GM18508 (cell line): ENCODE data around the gene REPS1.
"Not testable (repeated sequence)": the region's sequence is repeated elsewhere in the genome, so short reads cannot be mapped to it uniquely, and the experiment has no call there.

Experiments
- ATAC-seq: cut with Tn5 transposase; IDR thresholded peaks from one replicate; pipeline ENCODE4 v1.9.1; 2021; ENCODE audit warnings: moderate number of reproducible peaks; ENCODE audit not compliant: insufficient read depth, unreplicated experiment

The REPS1 gene, protein sequence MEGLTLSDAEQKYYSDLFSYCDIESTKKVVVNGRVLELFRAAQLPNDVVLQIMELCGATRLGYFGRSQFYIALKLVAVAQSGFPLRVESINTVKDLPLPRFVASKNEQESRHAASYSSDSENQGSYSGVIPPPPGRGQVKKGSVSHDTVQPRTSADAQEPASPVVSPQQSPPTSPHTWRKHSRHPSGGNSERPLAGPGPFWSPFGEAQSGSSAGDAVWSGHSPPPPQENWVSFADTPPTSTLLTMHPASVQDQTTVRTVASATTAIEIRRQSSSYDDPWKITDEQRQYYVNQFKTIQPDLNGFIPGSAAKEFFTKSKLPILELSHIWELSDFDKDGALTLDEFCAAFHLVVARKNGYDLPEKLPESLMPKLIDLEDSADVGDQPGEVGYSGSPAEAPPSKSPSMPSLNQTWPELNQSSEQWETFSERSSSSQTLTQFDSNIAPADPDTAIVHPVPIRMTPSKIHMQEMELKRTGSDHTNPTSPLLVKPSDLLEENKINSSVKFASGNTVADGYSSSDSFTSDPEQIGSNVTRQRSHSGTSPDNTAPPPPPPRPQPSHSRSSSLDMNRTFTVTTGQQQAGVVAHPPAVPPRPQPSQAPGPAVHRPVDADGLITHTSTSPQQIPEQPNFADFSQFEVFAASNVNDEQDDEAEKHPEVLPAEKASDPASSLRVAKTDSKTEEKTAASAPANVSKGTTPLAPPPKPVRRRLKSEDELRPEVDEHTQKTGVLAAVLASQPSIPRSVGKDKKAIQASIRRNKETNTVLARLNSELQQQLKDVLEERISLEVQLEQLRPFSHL

DNA sequence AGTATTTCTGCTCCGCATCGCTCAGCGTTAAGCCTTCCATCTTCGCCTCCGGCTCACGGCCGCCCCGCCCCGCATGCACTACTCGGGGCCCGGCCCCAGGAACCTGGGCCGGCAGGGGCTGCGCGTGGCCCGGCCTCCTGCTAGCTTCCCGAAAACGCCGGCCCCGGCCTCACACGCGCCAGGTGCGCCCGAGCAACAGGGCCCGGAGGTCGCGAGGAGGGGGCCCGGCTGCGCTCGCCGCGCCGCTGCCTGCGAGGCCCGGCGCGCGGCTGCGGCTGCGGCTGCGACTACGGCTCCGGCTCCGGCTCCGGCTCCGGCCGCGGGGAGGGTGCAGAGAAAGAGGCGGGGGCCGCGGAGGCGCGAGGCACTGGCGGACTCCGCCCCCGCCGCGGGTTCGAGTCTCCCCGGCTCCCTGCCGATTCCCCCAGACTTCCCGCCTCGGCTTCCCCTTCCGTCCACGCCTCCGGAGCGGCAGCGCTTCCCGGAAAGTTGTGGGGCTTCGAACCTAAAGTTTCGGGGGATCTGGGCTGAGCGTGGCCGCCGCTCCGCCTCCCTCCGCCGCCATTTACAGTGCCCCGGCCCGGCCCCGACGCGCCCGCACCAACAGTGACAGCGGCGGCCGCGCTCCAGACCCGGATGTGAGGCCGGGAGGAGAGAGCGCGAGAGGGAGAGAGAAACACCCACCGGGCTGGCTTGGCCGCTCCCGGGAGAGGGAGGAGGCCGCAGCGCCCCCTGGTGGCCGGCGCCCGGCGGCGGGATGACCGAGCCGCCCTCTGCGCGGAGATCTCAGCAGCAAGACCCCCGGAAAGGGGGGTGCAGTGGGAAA lies at the start of gene REPS1:
Gene REPS1, minus strand, starts transcription at position 611 of the 826 bp plus-strand sequence. Its CDS starts 571 bp downstream, at position 40.
- peak; percentile 69 for ATAC-seq

DNA sequence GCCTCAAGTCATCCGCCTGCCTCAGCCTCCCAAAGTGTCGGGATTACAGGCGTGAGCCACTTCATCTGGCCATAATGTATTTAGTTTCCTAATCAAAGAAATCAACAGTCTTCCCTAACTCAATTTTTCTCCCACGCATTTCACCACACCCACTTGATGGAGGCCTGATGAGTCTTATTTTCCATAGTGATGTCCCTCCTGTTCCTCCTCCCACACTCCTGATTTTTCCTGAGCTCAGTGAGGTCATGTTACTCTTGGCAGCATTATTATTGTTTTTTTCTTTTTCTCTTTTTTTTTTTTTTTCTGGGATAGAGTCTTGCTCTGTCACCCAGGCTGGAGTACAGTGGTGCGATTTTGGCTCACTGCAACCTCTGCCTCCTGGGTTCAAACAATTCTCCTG lies 49.4 kb upstream of the REPS1 start:
- ATAC-seq: no peak

DNA sequence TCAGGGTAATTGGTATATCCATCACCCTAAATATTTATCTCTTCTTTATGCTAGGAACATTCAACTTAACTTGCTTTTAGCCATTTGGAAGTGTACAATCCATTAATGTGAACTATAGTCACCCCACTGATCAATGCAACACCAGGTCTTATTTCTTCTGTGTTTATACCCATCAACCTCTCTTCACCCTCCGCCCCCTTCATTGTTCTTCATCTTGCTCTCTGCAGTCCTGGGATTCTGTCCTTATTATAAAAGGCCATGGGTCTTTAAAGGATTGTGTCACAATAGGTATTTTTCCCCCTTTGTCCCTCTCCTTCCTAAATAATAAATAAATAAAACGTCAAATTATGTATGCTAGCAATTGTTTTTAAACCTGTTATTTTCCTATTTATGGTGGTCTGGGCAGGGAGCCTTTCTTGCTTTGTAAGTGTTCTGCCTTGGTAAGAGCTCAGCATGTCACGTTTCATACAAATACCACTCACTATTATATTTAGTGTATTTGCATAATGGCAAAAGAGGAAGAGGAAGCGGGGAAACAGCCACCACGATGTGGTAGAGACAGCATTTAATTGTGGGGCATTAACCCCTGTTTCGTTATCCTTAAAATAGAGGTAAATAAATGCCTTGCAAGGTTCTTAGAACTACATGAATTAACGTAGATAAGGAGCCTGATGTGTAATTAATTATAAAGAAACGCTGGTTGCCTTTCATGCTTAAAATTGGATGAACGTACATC lies 42.3 kb upstream of the REPS1 start:
- ATAC-seq: peak; percentile 46

DNA sequence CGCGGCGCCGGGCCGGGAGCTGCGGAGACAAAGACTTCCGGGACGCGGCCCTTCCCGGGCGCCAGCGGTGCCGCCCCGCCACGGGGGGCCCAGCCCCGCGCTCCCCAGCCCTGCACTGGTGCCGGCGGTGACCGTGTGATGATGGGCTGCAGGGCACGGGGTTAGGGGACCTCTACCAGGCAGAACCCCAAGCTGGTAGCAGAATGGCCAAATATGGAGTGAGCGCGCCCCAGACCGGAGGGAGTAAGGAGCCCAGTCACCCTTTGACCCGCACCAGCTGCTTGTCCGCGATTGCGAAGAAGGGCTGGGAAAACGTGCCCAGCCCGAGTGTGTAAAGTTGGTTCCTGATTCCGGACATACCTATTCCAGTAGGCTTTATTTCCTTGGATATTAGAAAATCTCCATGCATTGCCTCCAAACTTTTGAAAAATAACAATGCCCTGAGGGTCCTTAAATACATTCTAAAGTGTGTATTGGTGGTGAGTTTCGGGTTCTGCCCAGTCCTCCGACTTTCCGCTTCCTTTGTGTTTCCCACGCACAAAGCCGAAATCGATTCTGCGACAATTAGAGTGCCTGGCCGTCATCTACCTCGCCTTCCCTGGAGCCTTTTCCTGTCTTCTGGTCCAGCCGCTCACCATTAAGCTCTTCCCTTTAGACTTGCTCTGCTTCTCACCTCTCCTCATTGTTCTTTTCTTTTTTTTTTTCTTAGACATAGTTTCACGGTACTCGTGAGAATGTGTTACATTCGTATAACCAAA lies 41.6 kb upstream of the REPS1 start:
- ATAC-seq: peak; percentile 26

DNA sequence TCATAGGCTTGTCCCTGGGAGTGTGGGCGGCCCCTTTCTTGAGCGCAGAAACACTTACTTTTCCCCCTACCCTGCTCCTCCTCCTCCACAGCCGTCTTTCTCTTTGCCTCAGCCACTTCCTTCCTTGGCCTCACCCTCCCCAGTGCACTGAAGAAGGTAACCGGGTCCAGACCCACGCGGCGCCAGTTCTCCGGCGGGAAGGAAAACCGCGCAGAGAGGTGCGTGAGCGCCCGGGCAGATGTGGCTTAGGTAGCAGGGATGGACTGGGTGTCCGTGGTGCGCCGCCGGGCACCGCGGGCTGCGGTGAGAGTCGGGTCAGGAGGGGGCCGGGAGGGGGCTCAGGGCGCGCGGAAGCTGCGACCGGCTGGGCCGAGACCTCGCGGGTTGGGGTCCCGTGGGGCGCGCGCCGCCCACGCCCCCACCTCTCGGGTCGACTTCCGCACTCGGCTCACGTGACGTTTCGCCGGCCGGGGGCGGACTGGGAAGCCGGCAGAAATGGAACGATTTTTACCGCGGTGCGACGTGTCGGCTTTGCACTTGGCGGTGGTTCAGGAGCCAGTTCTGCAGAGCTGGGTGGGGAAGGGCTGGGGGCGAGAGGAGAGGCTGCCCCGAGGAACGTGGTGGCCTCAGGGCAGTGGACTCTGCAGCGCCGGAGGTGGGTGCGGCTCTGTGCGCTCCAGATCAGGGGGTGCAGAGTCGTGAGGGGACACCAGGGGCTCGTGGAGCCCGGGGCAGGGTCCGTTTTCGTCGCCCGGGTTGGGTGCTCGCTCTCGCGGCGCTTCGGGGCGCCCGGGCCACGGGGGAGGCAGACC lies 40.8 kb upstream of the REPS1 start, which contains the start of gene ABRACL:
Gene ABRACL, plus strand, starts transcription at position 88 of the 812 bp plus-strand sequence. CDS start 5,416 bp downstream, outside the sequence.
- ATAC-seq: peak; percentile 11

DNA sequence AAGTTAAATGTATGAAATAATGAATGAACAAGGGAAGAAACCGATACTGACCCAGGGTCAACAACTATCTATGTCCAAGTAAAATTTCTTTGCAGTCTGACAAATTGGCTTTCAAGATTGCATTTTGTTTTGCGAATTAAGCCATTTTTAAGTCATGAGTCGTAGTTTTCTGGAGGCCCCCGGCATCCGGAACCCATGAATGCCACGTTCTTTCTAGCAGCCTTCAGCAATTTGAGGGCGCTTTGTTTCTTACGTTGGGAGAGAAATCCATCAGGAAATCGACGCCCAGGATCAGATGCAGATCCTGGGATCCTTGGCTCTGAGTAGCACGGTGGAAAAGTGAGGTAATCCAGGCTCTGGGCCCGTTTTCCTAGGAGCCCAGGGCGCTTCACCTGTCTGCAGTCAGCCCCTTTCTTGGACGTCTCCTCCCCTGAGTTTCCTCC lies 40.2 kb upstream of the REPS1 start:
- peak; percentile 37 for ATAC-seq

DNA sequence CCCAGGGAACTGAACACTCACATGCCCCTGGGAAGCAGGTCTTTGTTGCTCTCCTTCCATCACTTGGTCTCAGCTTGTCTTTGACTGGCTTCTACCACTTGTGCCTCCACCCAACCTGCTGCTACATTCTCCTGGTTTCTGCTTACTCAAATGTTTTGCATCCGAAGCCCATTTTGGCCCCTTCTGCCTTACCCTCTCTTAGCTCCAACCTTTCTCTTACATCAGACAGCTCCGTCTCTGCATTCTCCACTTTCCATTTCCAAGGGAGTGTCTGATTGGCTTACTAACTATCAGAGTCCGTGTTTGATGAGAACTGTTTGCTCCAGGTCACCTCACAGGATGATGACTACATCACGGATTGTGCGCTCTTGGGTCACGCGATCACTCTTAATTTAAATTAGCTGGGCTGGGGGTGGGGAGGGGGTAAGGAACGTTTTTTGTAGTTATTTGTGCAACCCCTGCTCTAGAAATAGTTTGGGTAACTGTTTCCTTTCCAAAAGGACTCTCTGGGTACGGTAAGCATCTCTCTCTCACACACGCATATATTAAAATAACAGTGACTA lies 39.6 kb upstream of the REPS1 start:
- no peak for ATAC-seq

DNA sequence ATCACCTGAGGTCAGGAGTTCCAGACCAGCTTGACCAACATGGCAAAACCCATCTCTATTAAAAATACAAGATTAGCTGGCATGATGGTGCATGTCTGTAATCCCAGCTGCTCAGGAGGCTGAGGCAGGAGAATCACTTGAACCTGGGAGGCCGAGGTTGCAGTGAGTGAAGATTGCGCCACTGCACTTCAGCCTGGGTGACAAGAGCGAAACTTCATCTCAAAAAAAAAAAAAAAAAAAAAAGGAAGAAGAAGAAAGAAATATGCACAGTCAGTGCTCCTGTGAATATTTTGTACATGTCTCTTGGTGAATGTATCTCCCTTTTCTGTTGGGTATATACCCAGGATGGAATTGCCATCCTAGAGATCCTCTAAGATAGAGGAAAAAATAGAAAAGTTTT lies 37.4 kb upstream of the REPS1 start:
- ATAC-seq: not testable (repeated sequence)

DNA sequence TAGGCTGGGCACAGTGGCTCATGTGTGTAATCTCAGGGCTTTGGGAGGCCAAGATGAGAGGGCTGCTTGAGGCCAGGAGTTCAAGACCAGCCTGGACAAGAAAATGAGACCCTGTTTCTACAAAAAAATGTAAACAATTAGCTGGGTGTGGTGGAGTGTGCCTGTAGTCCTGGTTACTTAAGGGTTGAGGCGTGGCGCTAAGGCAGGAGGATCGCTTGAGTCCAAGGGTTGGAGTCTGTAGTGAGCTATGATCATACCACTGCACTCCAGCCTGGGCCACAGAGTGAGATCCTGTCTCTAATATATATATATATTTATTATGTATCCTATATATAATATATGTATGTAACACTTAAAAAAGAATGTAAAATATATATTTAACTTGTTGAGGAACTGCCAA lies 32.6 kb upstream of the REPS1 start:
- no peak for ATAC-seq

DNA sequence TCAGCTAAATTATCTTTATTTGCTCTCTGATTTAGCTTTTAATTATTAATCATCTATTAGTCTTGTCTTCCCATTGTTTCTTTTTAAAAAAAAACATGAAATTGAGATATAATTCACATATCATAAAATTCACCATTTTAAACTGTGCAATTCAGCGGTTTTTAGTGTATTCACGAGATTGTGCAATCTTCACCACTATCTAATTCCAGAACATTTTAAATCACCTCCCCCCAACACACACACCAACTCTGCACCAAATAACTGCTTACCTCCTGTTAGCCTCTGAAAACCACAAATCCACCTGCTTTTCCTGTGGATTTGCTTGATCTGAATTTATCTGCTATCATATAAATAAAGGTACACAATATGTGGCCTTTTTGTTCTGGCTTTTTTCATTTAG lies 31.7 kb upstream of the REPS1 start:
- ATAC-seq: no peak

DNA sequence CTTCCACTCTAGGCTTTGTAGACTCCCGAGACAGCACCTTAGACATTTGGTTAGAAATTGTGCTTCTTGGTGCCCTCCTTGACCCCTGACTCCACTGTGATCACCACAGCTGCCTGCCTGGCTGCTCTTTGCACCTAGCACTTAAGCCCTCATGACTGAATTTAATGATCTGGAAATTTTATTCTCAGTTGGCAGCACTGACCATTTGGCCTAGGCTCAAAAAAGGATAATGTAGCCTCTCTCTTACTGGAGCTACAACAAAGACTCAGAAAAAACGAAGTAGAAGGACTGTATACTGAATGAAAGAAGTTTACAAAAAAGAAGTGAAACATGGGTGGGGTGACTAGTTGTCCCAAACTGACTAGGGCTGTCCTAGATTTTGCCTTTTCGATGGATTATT lies 29.2 kb upstream of the REPS1 start:
- no peak for ATAC-seq

DNA sequence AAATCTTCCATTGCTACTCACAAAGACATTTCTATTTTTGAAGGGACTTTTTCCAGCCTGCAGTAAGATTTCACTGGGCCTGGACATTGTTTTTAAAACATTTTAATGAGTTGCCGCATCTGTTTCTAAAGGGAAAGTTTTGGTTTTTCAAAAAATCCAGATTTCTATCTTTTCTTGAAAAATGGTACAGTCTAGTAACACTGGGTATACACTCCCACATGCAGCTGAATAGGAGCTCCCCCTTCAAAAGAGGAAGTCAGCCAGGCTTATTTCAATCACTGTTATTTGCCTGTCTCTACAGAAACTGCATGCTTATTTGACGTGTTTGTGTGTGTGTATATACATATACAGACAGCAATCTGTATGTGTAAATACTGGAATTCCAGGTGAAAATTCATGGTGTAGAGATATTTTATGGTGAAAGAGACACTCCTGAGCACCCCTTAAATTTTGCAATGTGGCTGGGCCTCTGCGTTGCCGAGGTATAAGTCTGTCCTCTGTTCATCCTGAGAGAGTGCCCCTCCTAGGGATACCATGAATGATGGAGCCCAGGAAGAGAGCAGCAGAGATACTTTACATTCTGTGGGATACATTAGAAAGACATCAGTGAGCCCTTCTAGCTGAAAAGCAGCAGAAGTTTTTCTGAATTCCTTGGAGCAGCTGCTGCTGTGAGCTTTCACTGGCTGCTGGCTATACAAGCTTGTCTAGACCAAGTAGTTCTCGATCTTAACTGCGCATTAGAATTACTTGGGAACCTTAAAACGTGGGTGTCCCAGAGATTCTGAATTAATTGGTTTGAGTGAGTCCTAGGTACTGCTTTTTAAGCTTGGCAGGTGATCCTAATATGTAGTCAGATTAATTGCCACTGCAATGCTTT lies 28.5 kb upstream of the REPS1 start:
- ATAC-seq: peak; percentile 72

DNA sequence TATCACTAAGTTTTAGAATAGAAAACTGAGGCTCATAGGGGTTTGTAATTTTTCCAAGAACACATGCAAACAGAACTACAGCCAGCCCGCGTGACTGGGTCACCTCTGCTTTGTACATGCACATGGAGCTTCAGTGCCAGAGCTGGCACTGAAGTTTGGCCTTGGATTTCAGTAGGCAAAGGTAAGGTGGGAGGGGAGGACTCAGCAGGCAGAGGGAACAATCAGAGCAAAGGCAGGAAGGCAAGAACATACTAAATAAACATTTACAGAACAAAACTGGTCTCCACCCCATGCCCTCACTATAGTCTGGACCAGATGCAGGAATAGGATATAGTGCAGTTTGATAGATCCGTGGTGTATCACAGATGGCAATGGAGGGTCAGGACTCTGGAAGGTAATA lies 26.9 kb upstream of the REPS1 start:
- ATAC-seq: no peak

DNA sequence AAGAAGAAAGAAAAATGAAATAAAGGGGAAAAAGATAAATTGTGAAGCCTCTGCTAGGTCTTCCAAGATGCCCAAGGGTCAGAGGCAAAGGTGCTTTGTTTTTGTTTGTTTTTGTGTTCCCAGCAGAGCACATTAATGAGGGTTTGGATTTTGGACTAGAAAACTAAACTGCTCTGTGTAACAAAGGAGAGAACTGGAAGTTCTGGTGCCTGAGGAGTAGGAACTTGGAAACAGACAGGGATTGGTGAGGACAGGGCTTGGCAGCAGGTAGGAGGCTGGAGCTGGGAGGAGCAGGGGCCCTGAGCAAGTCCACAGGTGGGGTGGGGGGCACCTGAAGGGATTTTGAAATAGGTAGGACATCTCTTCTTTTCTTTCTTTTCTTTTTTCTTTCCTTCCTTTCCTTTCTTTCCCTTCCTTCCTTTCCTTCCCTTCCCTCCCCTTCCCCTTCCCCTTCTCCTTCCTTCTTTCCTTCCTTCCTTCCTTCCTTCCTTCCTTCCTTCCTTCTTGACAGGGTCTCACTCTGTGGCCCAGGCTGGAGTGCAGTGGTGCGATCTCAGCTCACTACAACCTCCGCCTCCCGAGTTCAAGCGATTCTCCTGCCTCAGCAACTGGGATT lies 25.2 kb upstream of the REPS1 start:
- no peak for ATAC-seq

DNA sequence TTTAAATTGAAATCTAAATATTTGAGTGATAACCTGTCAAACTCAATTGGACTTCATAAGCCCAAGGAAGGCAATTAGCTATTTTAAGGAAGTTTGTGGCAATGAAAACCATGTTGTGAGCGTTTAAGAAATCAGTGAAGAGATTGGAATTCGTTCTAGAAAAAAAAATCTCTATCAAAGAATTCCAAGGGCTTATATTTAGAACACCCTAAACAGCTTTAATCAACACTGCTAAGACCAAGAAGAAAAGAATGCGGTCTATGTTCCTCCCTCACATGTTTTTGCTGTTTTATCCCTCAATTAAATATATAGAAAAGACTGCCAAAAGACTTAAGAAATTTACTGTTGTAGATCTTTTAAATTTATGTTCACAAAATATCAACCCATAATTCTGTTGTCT lies 23.9 kb upstream of the REPS1 start:
- no peak for ATAC-seq

DNA sequence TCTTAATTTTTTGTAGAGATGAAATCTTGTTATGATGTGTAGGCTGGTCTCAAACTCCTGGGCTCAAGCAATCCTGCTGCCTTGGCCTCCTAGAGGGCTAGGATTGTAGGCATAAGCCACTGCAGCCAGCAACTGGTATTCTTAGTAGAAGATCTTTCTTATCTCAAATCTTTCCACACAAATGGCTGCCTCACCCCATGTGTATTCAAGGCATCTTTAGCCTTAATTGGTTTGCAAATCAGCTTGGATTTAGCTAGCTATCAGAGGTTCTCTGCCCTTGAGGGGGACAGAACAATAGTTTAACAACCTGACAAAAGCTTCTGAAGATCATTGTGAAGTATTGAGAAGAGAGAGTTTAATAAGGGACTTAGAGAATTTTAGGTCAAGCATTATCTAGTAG lies 22.6 kb upstream of the REPS1 start:
- no peak for ATAC-seq

DNA sequence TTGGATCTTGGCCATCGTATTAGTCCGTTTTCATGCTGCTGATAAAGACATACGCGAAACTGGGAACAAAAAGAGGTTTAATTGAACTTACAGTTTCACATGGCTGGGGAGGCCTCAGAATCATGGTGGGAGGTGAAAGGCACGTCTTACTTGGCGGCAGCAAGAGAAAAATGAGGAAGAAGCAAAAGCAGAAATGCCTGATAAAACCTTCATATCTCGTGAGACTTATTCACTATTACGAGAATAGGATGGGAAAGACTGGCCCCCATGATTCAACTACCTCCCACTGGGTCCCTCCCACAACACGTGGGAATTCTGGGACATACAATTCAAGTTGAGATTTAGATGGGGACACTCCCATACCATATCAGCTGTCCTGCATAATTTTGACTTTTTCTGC lies 20.1 kb upstream of the REPS1 start:
- no peak for ATAC-seq
